H54 (cell line): ENCODE results near the gene OR5P2.

Experiments
- DNase-seq: peaks from one replicate; pipeline ENCODE4 v3.0.0; 2011; ENCODE audit warnings: low spot score, mixed read lengths; ENCODE audit not compliant: insufficient read length
- FAIRE-seq: peaks from 3 replicates; lab custom pipeline; 2011; peaks lifted over from hg19 to GRCh38; lab: Jason Lieb, UNC
- POLR2A ChIP-seq: IDR thresholded peaks from 2 replicates; pipeline ENCODE4 v1.6.1; 2011; ENCODE audit warnings: low read depth, mild to moderate bottlenecking, low read length

OR5P2 gene

DNA sequence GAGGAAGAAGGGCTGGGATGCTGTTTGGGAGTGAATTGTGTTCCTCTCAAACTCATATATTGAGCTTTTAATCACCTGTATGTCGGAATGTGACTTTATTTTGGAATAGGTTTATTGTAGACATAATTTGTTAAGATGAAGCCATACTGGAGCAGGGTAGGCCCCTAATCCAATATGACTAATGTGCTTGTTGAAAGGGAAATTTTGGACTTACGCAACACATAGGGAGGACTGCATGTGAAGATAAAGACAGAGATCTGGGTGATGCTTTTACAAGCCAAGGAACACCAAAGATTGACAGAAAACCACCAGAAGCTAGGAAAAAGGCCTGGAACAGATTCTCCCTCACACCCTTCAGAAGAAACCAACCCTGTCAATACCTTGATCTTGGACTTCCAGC, 47.3 kb downstream of the OR5P2 start:
- no peak for FAIRE-seq
- TF ChIP-seq POLR2A, result no peak
- no peak for DNase-seq
